ENCODE measurements around the gene ATOSB.

ATOSB gene

DNA sequence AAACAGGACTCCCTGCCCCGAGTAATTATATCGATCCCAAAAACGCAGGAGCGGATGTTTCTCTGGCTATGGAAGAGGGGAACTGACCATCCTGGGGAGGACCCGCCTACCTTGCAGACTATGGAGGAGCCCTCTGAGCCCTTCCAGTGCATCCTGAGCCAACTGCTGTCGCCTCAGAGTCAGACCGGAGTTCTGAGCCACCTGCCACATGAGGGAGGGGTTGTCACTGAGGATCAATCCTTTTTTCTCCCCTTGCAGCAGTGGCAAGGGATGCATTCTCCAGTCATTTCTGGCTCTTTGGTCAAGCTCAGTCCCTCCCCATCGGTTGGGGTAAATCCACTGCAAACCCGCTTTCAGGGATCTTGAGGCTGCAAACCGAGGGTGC, 36.6 kb downstream of the ATOSB start:
- Histone ChIP-seq H3K27ac (replicated peaks; ENCODE audit: low read length) (peak overlapping the region; percentile 83), H3K4me1 (ENCODE audit: control insufficient read depth in 2 of 2, insufficient read depth in 1 of 2, low read depth in 1 of 2, low read length in 2 of 2) (peaks cover 9 to 17% of the 10 kb centered on the region in 2 donors)
- DNase-seq (ENCODE audit: low spot score): no peak

DNA sequence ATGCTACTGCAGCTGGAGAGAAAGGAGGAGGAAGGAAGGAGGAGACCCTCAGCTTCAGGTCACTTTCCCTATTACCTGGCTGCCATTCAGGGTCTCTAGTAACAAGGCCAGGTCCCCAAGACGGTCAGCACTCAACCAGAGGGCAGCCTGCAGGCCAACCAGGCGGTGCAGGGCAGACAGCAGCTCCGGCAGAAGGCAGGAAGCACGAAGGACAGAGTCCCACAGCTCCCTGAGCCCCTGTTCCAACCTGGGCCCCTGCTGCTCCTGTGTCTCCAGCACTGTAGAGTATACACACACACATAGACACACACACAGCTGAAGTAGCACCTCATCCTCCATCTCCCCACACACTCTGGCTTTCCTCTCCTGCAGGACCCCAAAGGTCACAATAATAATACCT, 37.6 kb downstream of the ATOSB start:
- H2AFZ ChIP-seq (ENCODE audit: low read length): no peak overlapping the region
- no peak overlapping the region for H3K27ac ChIP-seq (replicated peaks; ENCODE audit: low read length)
- H3K18ac ChIP-seq (ENCODE audit: low read length): no peak overlapping the region
- H3K36me3 ChIP-seq (replicated peaks in 1 of 2; ENCODE audit: control insufficient read depth in 2 of 2, insufficient read depth in 2 of 2, low read length in 2 of 2): peaks cover 33 to 55% of the 10 kb centered on the region in 2 donors
- peaks cover 10 to 18% of the 10 kb centered on the region in 2 donors for H3K4me1 ChIP-seq (ENCODE audit: control insufficient read depth in 2 of 2, insufficient read depth in 1 of 2, low read depth in 1 of 2, low read length in 2 of 2)
- WGBS, 2 donors (ENCODE audit: extremely low coverage in 2 of 2, insufficient read length in 2 of 2, insufficient replicate concordance in 1 of 2): no CpG with 5 or more reads among the region's 4 CpGs
- H2BK5ac ChIP-seq (ENCODE audit: low read length): no peak overlapping the region
- no peak overlapping the region for H3K4me2 ChIP-seq (ENCODE audit: insufficient read depth, low read length, poor library complexity, severe bottlenecking)
- peak overlapping the region; percentile 32 to 86 for H3K4me3 ChIP-seq (ENCODE audit: low read length in 2 of 2)
- no peaks in the 10 kb centered on the region for H3K9me3 ChIP-seq (replicated peaks in 1 of 2; ENCODE audit: control insufficient read depth in 2 of 2, insufficient read depth in 1 of 2, low read depth in 1 of 2, low read length in 2 of 2)
- no peak overlapping the region for H3K4ac ChIP-seq (ENCODE audit: low read length)
- H3K79me1 ChIP-seq (ENCODE audit: low read depth, low read length): peaks cover 16% of the 10 kb centered on the region
- DNase-seq (ENCODE audit: low spot score): no peak
- H2BK120ac ChIP-seq (ENCODE audit: low read depth, low read length): no peak overlapping the region
- no peak overlapping the region for H3K14ac ChIP-seq (ENCODE audit: low read length)
- H4K8ac ChIP-seq (ENCODE audit: low read depth, low read length): no peak overlapping the region
- H2AK5ac ChIP-seq (ENCODE audit: low read depth, low read length): no peak overlapping the region
- no peaks in the 10 kb centered on the region for H3K27me3 ChIP-seq (ENCODE audit: control insufficient read depth in 3 of 3, insufficient read depth in 3 of 3, low read depth in 1 of 3, low read length in 3 of 3)
- no peak overlapping the region for H2BK12ac ChIP-seq (ENCODE audit: low read length)
- H3K23ac ChIP-seq (ENCODE audit: low read depth, low read length, poor library complexity): no peak overlapping the region
- no peak overlapping the region for H2BK15ac ChIP-seq (ENCODE audit: low read length)
- H4K91ac ChIP-seq (ENCODE audit: low read depth, low read length, poor library complexity): no peak overlapping the region
- peak overlapping the region; percentile 87 for H3K9ac ChIP-seq (ENCODE audit: low read depth, low read length, poor library complexity)

More for the DNA sequence above, 36.6 kb downstream of the ATOSB start:
- no peak overlapping the region for H2BK15ac ChIP-seq (ENCODE audit: low read length)
- no peak overlapping the region for H2BK120ac ChIP-seq (ENCODE audit: low read depth, low read length)
- H3K9me3 ChIP-seq (replicated peaks in 1 of 2; ENCODE audit: control insufficient read depth in 2 of 2, insufficient read depth in 1 of 2, low read depth in 1 of 2, low read length in 2 of 2): no peaks in the 10 kb centered on the region
- no peak overlapping the region for H3K14ac ChIP-seq (ENCODE audit: low read length)
- peak overlapping the region; percentile 86 to 87 for H3K4me3 ChIP-seq (ENCODE audit: low read length in 2 of 2)
- peaks cover 28 to 46% of the 10 kb centered on the region in 2 donors for H3K36me3 ChIP-seq (replicated peaks in 1 of 2; ENCODE audit: control insufficient read depth in 2 of 2, insufficient read depth in 2 of 2, low read length in 2 of 2)
- no peak overlapping the region for H4K91ac ChIP-seq (ENCODE audit: low read depth, low read length, poor library complexity)
- peaks cover 16% of the 10 kb centered on the region for H3K79me1 ChIP-seq (ENCODE audit: low read depth, low read length)
- H2BK5ac ChIP-seq (ENCODE audit: low read length): peak overlapping the region; percentile 78
- peak overlapping the region; percentile 95 for H2AFZ ChIP-seq (ENCODE audit: low read length)
- H3K4me2 ChIP-seq (ENCODE audit: insufficient read depth, low read length, poor library complexity, severe bottlenecking): peak overlapping the region; percentile 93
- no peak overlapping the region for H3K4ac ChIP-seq (ENCODE audit: low read length)
- no peak overlapping the region for H4K8ac ChIP-seq (ENCODE audit: low read depth, low read length)
- peak overlapping the region; percentile 97 for H3K9ac ChIP-seq (ENCODE audit: low read depth, low read length, poor library complexity)
- no peak overlapping the region for H3K23ac ChIP-seq (ENCODE audit: low read depth, low read length, poor library complexity)
- peak overlapping the region; percentile 98 for H3K18ac ChIP-seq (ENCODE audit: low read length)
- H2AK5ac ChIP-seq (ENCODE audit: low read depth, low read length): no peak overlapping the region
- no peaks in the 10 kb centered on the region for H3K27me3 ChIP-seq (ENCODE audit: control insufficient read depth in 3 of 3, insufficient read depth in 3 of 3, low read depth in 1 of 3, low read length in 3 of 3)
- WGBS, 2 donors (ENCODE audit: extremely low coverage in 2 of 2, insufficient read length in 2 of 2, insufficient replicate concordance in 1 of 2): no CpG with 5 or more reads among the region's 10 CpGs
- H2BK12ac ChIP-seq (ENCODE audit: low read length): no peak overlapping the region

GRCh38 chr9:35076848-35077247, 38.8 kb downstream of the ATOSB start:
- Histone ChIP-seq H3K9me3 (replicated peaks in 1 of 2; ENCODE audit: control insufficient read depth in 2 of 2, insufficient read depth in 1 of 2, low read depth in 1 of 2, low read length in 2 of 2) (no peaks in the 10 kb centered on the region), H2BK15ac (ENCODE audit: low read length) (no peak overlapping the region), H2AFZ (ENCODE audit: low read length) (no peak overlapping the region), H3K23ac (ENCODE audit: low read depth, low read length, poor library complexity) (no peak overlapping the region), H3K9ac (ENCODE audit: low read depth, low read length, poor library complexity) (no peak overlapping the region), H3K27ac (replicated peaks; ENCODE audit: low read length) (no peak overlapping the region), H3K4me2 (ENCODE audit: insufficient read depth, low read length, poor library complexity, severe bottlenecking) (no peak overlapping the region), H2BK12ac (ENCODE audit: low read length) (no peak overlapping the region), H3K18ac (ENCODE audit: low read length) (no peak overlapping the region), H3K4me3 (ENCODE audit: low read length in 2 of 2) (no peak overlapping the region), H3K4ac (ENCODE audit: low read length) (no peak overlapping the region), H3K27me3 (ENCODE audit: control insufficient read depth in 3 of 3, insufficient read depth in 3 of 3, low read depth in 1 of 3, low read length in 3 of 3) (no peaks in the 10 kb centered on the region), H3K36me3 (replicated peaks in 1 of 2; ENCODE audit: control insufficient read depth in 2 of 2, insufficient read depth in 2 of 2, low read length in 2 of 2) (peaks cover 33 to 56% of the 10 kb centered on the region in 2 donors), H2BK120ac (ENCODE audit: low read depth, low read length) (no peak overlapping the region), H3K79me1 (ENCODE audit: low read depth, low read length) (peaks cover 16% of the 10 kb centered on the region), H2AK5ac (ENCODE audit: low read depth, low read length) (no peak overlapping the region), H3K4me1 (ENCODE audit: control insufficient read depth in 2 of 2, insufficient read depth in 1 of 2, low read depth in 1 of 2, low read length in 2 of 2) (peaks cover 13 to 20% of the 10 kb centered on the region in 2 donors), H4K8ac (ENCODE audit: low read depth, low read length) (no peak overlapping the region), H2BK5ac (ENCODE audit: low read length) (no peak overlapping the region), H3K14ac (ENCODE audit: low read length) (no peak overlapping the region), H4K91ac (ENCODE audit: low read depth, low read length, poor library complexity) (no peak overlapping the region)
- WGBS, 2 donors (ENCODE audit: extremely low coverage in 2 of 2, insufficient read length in 2 of 2, insufficient replicate concordance in 1 of 2): no CpG with 5 or more reads among the region's 4 CpGs
- DNase-seq (ENCODE audit: low spot score): no peak

- H3K36me3 ChIP-seq (replicated peaks in 1 of 2; ENCODE audit: control insufficient read depth in 2 of 2, insufficient read depth in 2 of 2, low read length in 2 of 2): peaks cover 35 to 62% of the 10 kb centered on the region in 2 donors
- no peak overlapping the region for H3K23ac ChIP-seq (ENCODE audit: low read depth, low read length, poor library complexity)
- no peak overlapping the region for H2BK15ac ChIP-seq (ENCODE audit: low read length)
- H3K4me1 ChIP-seq (ENCODE audit: control insufficient read depth in 2 of 2, insufficient read depth in 1 of 2, low read depth in 1 of 2, low read length in 2 of 2): peaks cover 16 to 24% of the 10 kb centered on the region in 2 donors
- H3K27ac ChIP-seq (replicated peaks; ENCODE audit: low read length): no peak overlapping the region
- no peak overlapping the region for H2BK12ac ChIP-seq (ENCODE audit: low read length)
- no peak for DNase-seq (ENCODE audit: low spot score)
- no peak overlapping the region for H4K8ac ChIP-seq (ENCODE audit: low read depth, low read length)
- H2BK120ac ChIP-seq (ENCODE audit: low read depth, low read length): no peak overlapping the region
- peaks cover 16% of the 10 kb centered on the region for H3K79me1 ChIP-seq (ENCODE audit: low read depth, low read length)
- H3K18ac ChIP-seq (ENCODE audit: low read length): no peak overlapping the region
- H3K9me3 ChIP-seq (replicated peaks in 1 of 2; ENCODE audit: control insufficient read depth in 2 of 2, insufficient read depth in 1 of 2, low read depth in 1 of 2, low read length in 2 of 2): no peaks in the 10 kb centered on the region
- H3K4ac ChIP-seq (ENCODE audit: low read length): no peak overlapping the region
- WGBS, 2 donors (ENCODE audit: extremely low coverage in 2 of 2, insufficient read length in 2 of 2, insufficient replicate concordance in 1 of 2): no CpG with 5 or more reads among the region's 4 CpGs
- no peak overlapping the region for H2AFZ ChIP-seq (ENCODE audit: low read length)
- no peak overlapping the region for H2AK5ac ChIP-seq (ENCODE audit: low read depth, low read length)
- H3K27me3 ChIP-seq (ENCODE audit: control insufficient read depth in 3 of 3, insufficient read depth in 3 of 3, low read depth in 1 of 3, low read length in 3 of 3): no peaks in the 10 kb centered on the region
- H3K9ac ChIP-seq (ENCODE audit: low read depth, low read length, poor library complexity): no peak overlapping the region
- no peak overlapping the region for H2BK5ac ChIP-seq (ENCODE audit: low read length)
- no peak overlapping the region for H3K4me2 ChIP-seq (ENCODE audit: insufficient read depth, low read length, poor library complexity, severe bottlenecking)
- no peak overlapping the region for H3K14ac ChIP-seq (ENCODE audit: low read length)
- H3K4me3 ChIP-seq (ENCODE audit: low read length in 2 of 2): no peak overlapping the region
- H4K91ac ChIP-seq (ENCODE audit: low read depth, low read length, poor library complexity): no peak overlapping the region
Measured at GRCh38 chr9:35075358-35075757, 40.3 kb downstream of the ATOSB start.

Data from neuronal stem cell (in vitro differentiated cells).